Coronary artery (tissue), 2 donors: ENCODE measurements around the gene MUCL3.
"Not testable (repeated sequence)": the region's sequence is repeated elsewhere in the genome, so short reads cannot be mapped to it uniquely, and the experiment has no call there.

Source experiments
- DNase-seq: peaks from one replicate; pipeline ENCODE4 v3.0.0-alpha.2; 2017; ENCODE audit warnings: low spot score
- H3K27ac ChIP-seq, 2 donors: fragments of 200-600 bp; sonication (generic); one replicate each; pipeline ENCODE4 v1.5.1; 2016 to 2019
- H3K4me3 ChIP-seq: fragments of 200-600 bp; sonication (generic); 2 replicates; pipeline ENCODE4 v1.5.1; 2016; ENCODE audit warnings: mild to moderate bottlenecking, moderate library complexity
- TF ChIP-seq, protein P1 (sequence below): fragments of 200-600 bp; sonication (generic); IDR thresholded peaks from one replicate; pipeline ENCODE4 v1.5.1; 2019; ENCODE audit warnings: antibody characterized with exemption

Gene MUCL3

DNA sequence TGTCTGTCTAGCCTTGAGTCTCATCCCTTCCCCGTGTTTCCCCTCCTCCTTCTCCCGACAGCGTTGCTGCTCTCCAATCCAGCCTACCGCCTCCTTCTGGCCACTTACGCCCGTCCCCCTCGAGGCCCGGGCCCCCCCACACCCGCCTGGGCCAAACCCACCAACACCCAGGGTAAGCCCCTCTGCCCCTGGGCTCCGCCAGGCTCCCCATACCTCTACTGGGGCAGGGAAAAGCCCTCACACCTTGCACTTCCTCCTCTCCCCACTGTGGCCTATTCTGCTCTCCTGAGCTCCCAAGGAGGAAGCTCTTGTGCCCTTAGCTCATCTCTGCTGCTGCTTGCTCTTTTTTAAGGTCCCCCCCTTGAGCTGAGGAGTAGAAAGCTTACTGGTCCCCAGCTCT, 45.4 kb upstream of the MUCL3 start:
- Histone ChIP-seq H3K27ac (no peak overlapping the region), H3K4me3 (no peak overlapping the region)
- DNase-seq = no peak
- TF ChIP-seq, protein P1, sequence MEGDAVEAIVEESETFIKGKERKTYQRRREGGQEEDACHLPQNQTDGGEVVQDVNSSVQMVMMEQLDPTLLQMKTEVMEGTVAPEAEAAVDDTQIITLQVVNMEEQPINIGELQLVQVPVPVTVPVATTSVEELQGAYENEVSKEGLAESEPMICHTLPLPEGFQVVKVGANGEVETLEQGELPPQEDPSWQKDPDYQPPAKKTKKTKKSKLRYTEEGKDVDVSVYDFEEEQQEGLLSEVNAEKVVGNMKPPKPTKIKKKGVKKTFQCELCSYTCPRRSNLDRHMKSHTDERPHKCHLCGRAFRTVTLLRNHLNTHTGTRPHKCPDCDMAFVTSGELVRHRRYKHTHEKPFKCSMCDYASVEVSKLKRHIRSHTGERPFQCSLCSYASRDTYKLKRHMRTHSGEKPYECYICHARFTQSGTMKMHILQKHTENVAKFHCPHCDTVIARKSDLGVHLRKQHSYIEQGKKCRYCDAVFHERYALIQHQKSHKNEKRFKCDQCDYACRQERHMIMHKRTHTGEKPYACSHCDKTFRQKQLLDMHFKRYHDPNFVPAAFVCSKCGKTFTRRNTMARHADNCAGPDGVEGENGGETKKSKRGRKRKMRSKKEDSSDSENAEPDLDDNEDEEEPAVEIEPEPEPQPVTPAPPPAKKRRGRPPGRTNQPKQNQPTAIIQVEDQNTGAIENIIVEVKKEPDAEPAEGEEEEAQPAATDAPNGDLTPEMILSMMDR = no peak

DNA sequence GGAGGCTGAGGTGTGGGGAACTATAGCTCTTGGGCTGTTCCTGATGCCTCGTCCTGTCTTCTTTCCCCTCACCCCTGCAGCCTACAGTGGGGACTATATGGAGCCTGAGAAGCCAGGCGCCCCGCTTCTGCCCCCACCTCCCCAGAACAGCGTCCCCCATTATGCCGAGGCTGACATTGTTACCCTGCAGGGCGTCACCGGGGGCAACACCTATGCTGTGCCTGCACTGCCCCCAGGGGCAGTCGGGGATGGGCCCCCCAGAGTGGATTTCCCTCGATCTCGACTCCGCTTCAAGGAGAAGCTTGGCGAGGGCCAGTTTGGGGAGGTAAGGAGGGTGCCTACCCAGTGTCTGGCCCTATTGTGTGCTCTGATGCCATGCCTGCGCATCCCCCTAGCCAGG, 44.2 kb upstream of the MUCL3 start:
- TF ChIP-seq, protein P1 = no peak
- Histone ChIP-seq H3K27ac (no peak overlapping the region), H3K4me3 (no peak overlapping the region)
- DNase-seq = no peak

DNA sequence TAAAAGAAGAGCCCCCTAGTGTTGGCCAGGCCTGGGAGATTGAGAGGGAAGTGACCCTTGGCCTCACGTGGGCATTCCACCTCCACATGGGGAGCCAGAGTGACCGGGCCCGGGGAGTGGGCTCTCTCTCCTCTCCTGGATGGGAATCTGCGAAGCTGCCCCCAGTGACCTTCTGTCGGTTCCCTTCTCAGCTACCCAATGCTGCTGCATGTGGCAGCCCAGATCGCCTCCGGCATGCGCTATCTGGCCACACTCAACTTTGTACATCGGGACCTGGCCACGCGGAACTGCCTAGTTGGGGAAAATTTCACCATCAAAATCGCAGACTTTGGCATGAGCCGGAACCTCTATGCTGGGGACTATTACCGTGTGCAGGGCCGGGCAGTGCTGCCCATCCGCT, 42.9 kb upstream of the MUCL3 start:
- DNase-seq = no peak
- TF ChIP-seq, protein P1 = no peak
- Histone ChIP-seq H3K4me3 (no peak overlapping the region), H3K27ac (no peak overlapping the region)

DNA sequence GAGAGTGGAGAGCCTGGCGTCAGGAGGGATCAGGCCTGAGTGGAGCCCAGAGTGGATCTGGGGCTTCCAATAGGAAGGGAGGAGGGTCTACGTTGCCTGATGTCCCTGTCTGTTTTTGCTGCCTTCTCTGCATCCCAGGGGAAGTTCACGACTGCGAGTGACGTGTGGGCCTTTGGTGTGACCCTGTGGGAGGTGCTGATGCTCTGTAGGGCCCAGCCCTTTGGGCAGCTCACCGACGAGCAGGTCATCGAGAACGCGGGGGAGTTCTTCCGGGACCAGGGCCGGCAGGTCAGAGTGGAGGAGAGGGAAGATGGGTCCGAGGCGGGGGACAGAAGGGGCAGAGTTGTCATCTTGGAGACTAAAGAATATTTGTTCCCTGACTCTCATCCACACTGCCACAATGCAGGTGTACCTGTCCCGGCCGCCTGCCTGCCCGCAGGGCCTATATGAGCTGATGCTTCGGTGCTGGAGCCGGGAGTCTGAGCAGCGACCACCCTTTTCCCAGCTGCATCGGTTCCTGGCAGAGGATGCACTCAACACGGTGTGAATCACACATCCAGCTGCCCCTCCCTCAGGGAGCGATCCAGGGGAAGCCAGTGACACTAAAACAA, 41.9 kb upstream of the MUCL3 start:
- DNase-seq = no peak
- no peak overlapping the region for H3K4me3 ChIP-seq
- H3K27ac ChIP-seq = no peak overlapping the region
- TF ChIP-seq, protein P1 = no peak

DNA sequence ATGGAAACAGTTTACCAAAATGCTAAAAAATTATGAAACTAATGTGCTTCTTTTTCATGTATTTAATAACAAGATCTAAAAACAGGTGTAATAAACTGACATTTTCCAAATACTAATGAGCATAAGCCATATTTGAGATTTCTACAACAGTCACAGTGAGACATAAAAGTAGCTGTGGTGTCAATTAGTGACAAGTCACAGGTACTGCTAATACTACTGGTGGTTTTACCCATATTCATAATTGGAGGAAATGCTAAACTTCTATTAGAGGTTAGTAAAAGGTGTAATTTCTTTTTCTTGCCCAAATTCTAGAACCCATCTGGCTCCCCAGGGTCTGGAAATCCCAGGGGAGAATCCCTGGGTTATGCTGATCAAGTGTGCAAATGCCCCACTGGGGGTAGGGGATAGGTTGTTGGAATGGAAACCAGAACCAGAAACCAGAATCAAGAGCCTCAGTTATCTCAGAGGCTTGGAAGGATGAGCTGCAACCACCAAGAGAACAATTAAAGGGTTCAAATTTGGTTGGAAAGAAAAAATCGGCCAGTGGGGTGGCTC, 39.8 kb upstream of the MUCL3 start:
- DNase-seq = no peak
- TF ChIP-seq, protein P1 = no peak
- Histone ChIP-seq H3K4me3 (no peak overlapping the region), H3K27ac (no peak overlapping the region)

DNA sequence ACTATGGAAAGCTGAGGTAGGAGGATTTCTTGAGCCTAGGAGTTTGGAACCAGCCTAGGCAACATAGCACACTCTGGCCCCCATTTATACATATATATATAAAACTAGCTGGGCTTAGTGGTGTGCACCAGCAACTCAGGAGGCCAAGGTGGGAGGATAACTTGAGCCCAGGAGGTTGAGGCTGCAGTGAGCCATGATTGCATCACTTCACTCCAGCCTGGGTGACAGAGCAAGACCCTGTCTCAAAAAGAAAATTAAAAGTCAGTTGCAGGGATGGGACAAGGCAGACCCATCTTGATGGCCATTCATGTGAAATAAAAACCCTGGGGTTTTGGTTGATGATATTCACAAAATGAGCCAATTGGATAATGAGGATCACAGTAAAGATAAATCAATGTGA, 39.3 kb upstream of the MUCL3 start:
- H3K4me3 ChIP-seq = no peak overlapping the region
- no peak for DNase-seq
- TF ChIP-seq, protein P1 = no peak
- no peak overlapping the region for H3K27ac ChIP-seq

DNA sequence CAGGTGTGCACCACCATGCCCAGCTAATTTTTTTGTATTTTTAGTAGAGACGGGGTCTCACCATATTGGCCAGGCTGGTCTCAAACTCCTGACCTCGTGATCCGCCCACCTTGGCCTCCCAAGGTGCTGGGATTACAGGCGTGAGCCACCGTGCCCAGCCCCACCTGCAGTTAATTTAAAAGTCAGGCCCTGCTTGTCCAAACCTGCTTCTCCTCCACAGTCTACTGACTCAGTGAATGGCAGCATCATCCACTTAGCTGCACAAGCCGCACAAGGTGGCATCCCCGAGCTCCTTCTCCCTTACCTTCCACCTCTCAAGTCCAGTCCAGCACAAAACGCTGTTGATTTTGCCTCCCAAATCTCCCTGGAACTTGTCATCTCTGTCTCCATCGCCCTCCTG, 38.6 kb upstream of the MUCL3 start:
- H3K4me3 ChIP-seq, H3K27ac ChIP-seq, DNase-seq: not testable (repeated sequence)
